GM12874 (cell line): ENCODE results near the gene SCO1.

ENCODE experiments used
- CTCF ChIP-seq: IDR thresholded peaks from 2 replicates; pipeline ENCODE4 v1.5.1; 2011; ENCODE audit warnings: low read depth, mild to moderate bottlenecking, control low read depth, low read length, moderate library complexity; ENCODE audit not compliant: insufficient read depth

The SCO1 gene

GRCh38 chr17:10622617-10623485, 74.5 kb downstream of the SCO1 start:
- TF ChIP-seq CTCF: no peak
